A549 (cell line): ENCODE results near the gene AP4S1. TPM values are rescaled to one million over a fixed set of nuclear protein-coding genes. Genes with fewer than 3 reads are reported as not detected.

Experiments
- ATAC-seq, 2 experiments: fragments of 200-7000 bp in 1 of 2; fragments of >200 bp in 1 of 2; cut with Nextera tagmentation in 1 of 2; cut with Tn5 transposase in 1 of 2; 3 replicates each; pipeline versions ENCODE4 v1.8.0 to v1.9.1; 2018 to 2020; ENCODE audit warnings: mild to moderate bottlenecking in 1 of 2, moderate library complexity in 1 of 2
- CTCF ChIA-PET: fragments of 300-600 bp; sonication (Branson Sonifier 250); formaldehyde crosslinking; extraction: SDS; loops from one replicate; lab custom pipeline; 2021; ENCODE audit warnings: antibody characterized with exemption, inconsistent platforms; lab: Yijun Ruan, JAX
- POLR2A ChIA-PET: fragments of 350-600 bp; formaldehyde crosslinking; extraction: SDS; loops from one replicate; lab custom pipeline; 2021; ENCODE audit warnings: antibody characterized with exemption, inconsistent platforms; lab: Yijun Ruan, JAX
- DNase-seq, 2 experiments: peaks; one replicate each; pipeline versions ENCODE4 v3.0.0 to v3.0.0-alpha.2; 2011 to 2016; ENCODE audit warnings: low read depth in 1 of 2, low spot score in 1 of 2
- FAIRE-seq: peaks from 2 replicates; lab custom pipeline; 2011; peaks lifted over from hg19 to GRCh38; lab: Jason Lieb, UNC
- H3K27ac ChIP-seq, 2 experiments: fragments of >200 bp; sonication (Bioruptor Twin); formaldehyde crosslinking; 3 replicates each; pipeline ENCODE4 v1.5.1; 2016 to 2017
- H3K4me1 ChIP-seq: fragments of >200 bp; sonication (Bioruptor Twin); formaldehyde crosslinking; 3 replicates; pipeline ENCODE4 v1.6.1; 2016
- H3K4me2 ChIP-seq: fragments of >200 bp; sonication (Bioruptor Twin); formaldehyde crosslinking; 3 replicates; pipeline ENCODE4 v1.6.1; 2016
- H3K4me3 ChIP-seq: fragments of >200 bp; sonication (Bioruptor Twin); formaldehyde crosslinking; 3 replicates; pipeline ENCODE4 v1.5.1; 2016
- H3K9me3 ChIP-seq: fragments of >200 bp; sonication (Bioruptor Twin); formaldehyde crosslinking; 3 replicates; pipeline ENCODE4 v1.6.1; 2016
- ATOH8 ChIP-seq: fragments of 250-450 bp; sonication (Bioruptor Pico); IDR thresholded peaks from 2 replicates; pipeline ENCODE4 v1.5.0; 2020; ENCODE audit warnings: low read depth, mild to moderate bottlenecking, moderate library complexity
- BHLHE40 ChIP-seq: IDR thresholded peaks from 2 replicates; pipeline ENCODE4 v1.6.1; 2012; ENCODE audit warnings: low read depth, low read length, inconsistent platforms
- CBX2 ChIP-seq: fragments of 200-600 bp; sonication (generic); IDR thresholded peaks from 2 replicates; pipeline ENCODE4 v1.6.1; 2016; ENCODE audit warnings: low read depth, mild to moderate bottlenecking, borderline replicate concordance
- CEBPB ChIP-seq, 2 experiments: fragments of >200 bp in 1 of 2; sonication (Bioruptor Twin) in 1 of 2; formaldehyde crosslinking in 1 of 2; IDR thresholded peaks; 2 replicates each; pipeline ENCODE4 v1.6.1; 2012 to 2016
- EHF ChIP-seq: fragments of 250-450 bp; sonication (Bioruptor Pico); IDR thresholded peaks from 2 replicates; pipeline ENCODE4 v1.5.0; 2020; ENCODE audit warnings: mild to moderate bottlenecking
- EP300 ChIP-seq, 2 experiments: fragments of >200 bp; sonication (Bioruptor Twin); formaldehyde crosslinking; IDR thresholded peaks; 2 replicates in 1 of 2; 3 replicates in 1 of 2; pipeline ENCODE4 v1.6.1; 2016 to 2017
- HOXA7 ChIP-seq: fragments of 250-450 bp; sonication (Bioruptor Pico); IDR thresholded peaks from 2 replicates; pipeline ENCODE4 v1.5.0; 2020; ENCODE audit warnings: mild to moderate bottlenecking, moderate library complexity
- HOXB5 ChIP-seq: fragments of 250-450 bp; sonication (Bioruptor Pico); IDR thresholded peaks from 2 replicates; pipeline ENCODE4 v1.5.0; 2020; ENCODE audit warnings: mild to moderate bottlenecking, moderate library complexity
- JUN ChIP-seq, 2 experiments: fragments of >200 bp; sonication (Bioruptor Twin); formaldehyde crosslinking; IDR thresholded peaks; 2 replicates in 1 of 2; 3 replicates in 1 of 2; pipeline ENCODE4 v1.6.1; 2016 to 2017
- KDM5A ChIP-seq: fragments of 200-600 bp; sonication (generic); IDR thresholded peaks from 2 replicates; pipeline ENCODE4 v1.6.1; 2016; ENCODE audit warnings: antibody characterized with exemption, mild to moderate bottlenecking
- MAX ChIP-seq: IDR thresholded peaks from 2 replicates; pipeline ENCODE4 v1.6.1; 2012
- MAZ ChIP-seq: fragments of 150-350 bp; IDR thresholded peaks from 2 replicates; pipeline ENCODE4 v1.6.1; 2014; ENCODE audit warnings: antibody characterized with exemption, low read depth, low read length, borderline replicate concordance
- MYC ChIP-seq: IDR thresholded peaks from 2 replicates; pipeline ENCODE4 v1.6.1; 2012; ENCODE audit warnings: mild to moderate bottlenecking, inconsistent platforms, low read length, improper control_type of control experiment, borderline replicate concordance
- NR3C1 ChIP-seq: fragments of >200 bp; sonication (Bioruptor Twin); formaldehyde crosslinking; IDR thresholded peaks from 3 replicates; pipeline ENCODE4 v1.6.1; 2017
- RAD21 ChIP-seq, 2 experiments: fragments of >200 bp in 1 of 2; sonication (Bioruptor Twin) in 1 of 2; formaldehyde crosslinking in 1 of 2; IDR thresholded peaks in 1 of 2; conservative IDR thresholded peaks in 1 of 2; 2 replicates in 1 of 2; 3 replicates in 1 of 2; pipeline ENCODE4 v1.6.1; 2012 to 2018; ENCODE audit warnings: inconsistent platforms in 1 of 2
- TP53 ChIP-seq: fragments of 250-450 bp; sonication (Bioruptor Pico); IDR thresholded peaks from 2 replicates; pipeline ENCODE4 v1.5.0; 2021; ENCODE audit warnings: mild to moderate bottlenecking, moderate library complexity
- USF2 ChIP-seq: fragments of 450-650 bp; IDR thresholded peaks from 2 replicates; pipeline ENCODE4 v1.6.1; 2014; ENCODE audit warnings: antibody characterized with exemption
- ZFP36 ChIP-seq: fragments of 450-650 bp; IDR thresholded peaks from 2 replicates; pipeline ENCODE4 v1.6.1; 2014; ENCODE audit warnings: borderline replicate concordance; ENCODE audit not compliant: partially characterized antibody
- ZSCAN20 ChIP-seq: fragments of 250-450 bp; sonication (Bioruptor Pico); IDR thresholded peaks from 2 replicates; pipeline ENCODE4 v1.8.0; 2022; ENCODE audit warnings: mild to moderate bottlenecking, moderate library complexity
- WGBS: methylation state at CpG from one replicate; pipeline ENCODE4 v1.1.6; 2017; ENCODE audit errors: missing lambda C conversion rate; 5-methylcytosine and 5-hydroxymethylcytosine counted together
- polyA plus RNA-seq, 4 experiments: library from polyadenylated mRNA; depleted of rRNA in 3 of 4; stranded (reverse); fragments of >200 nt; fragmentation: RNase III in 1 of 4; extraction: RNeasy Plus Mini Kit Qiagen cat#74134 plus additional on column Dnase treatment in 1 of 4; gene quantifications; 2 replicates in 3 of 4; 3 replicates in 1 of 4; pipeline ENCODE4 v1.2.3, GENCODE V29; 2011 to 2017
- TF ChIP-seq, protein P1 (sequence below): fragments of >200 bp; sonication (Bioruptor Twin); formaldehyde crosslinking; IDR thresholded peaks from 3 replicates; pipeline ENCODE4 v1.6.1; 2016
- TF ChIP-seq, protein P2 (sequence below): IDR thresholded peaks from 2 replicates; pipeline ENCODE4 v1.6.1; 2012; ENCODE audit warnings: low read depth, borderline replicate concordance
- TF ChIP-seq, protein P3 (sequence below): IDR thresholded peaks from 2 replicates; pipeline ENCODE4 v1.6.1; 2012

The AP4S1 gene
- polyA plus RNA-seq, 2 of the 4 experiments (the other 2 are of a cell fraction), result 12.4 to 13.4 TPM

- peak; percentile 90 to 96 for ATAC-seq
- Histone ChIP-seq H3K4me3 (peak overlapping the region; percentile 99), H3K4me2 (peak overlapping the region; percentile 87), H3K27ac (peak overlapping the region; percentile 99), H3K9me3 (no peaks in the 10 kb centered on the region), H3K4me1 (peaks cover 53% of the 10 kb centered on the region)
- peak; percentile 29; the same call in 1 of the 2 replicates for TF ChIP-seq MAX
- no peak for TF ChIP-seq CBX2
- TF ChIP-seq JUN (IDR thresholded peaks at IDR 0.05), result peak in 1 of 2 experiments; percentile 13; a peak in 1 of 5 replicates
- ChIA-PET POLR2A (interaction anchor here (0.5 to 1.9 kb wide), 23 partner anchors 8 to 434 kb away, joined by 3 to 13 read pairs (median 4); partner anchors contain the start of genes DTD2, HEATR5A and HECTD1), CTCF (interaction anchor here (0.9 to 2.3 kb wide), 6 partner anchors 12 to 56 kb away, joined by 3 to 9 read pairs (median 4); no protein-coding TSS in a partner anchor)
- FAIRE-seq, result no peak
- under 1% methylated on average over 22 of the region's 48 CpGs for WGBS
- peak; percentile 87 to 97 for DNase-seq
Observed at GRCh38 chr14:31026450-31027235, 1.2 kb downstream of the AP4S1 start.

DNA sequence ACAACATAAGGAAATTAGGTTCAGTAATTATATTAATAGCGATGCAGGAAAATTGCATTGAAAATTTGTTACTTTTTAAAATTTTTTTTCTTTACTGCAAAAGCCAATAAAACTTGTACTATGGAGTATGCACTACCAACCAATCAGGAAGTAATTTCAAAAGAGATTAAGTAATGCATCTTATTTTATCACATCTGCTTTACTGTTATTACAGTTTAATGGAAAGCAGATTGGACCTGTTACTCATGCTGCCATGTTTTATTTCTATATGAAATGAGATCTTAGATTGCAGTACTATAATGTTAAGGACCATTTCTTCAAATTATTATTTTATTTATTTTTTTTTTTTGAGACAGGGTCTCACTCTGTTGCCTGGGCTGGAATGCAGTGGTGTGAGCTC lies 2.4 kb downstream of the AP4S1 start:
- Histone ChIP-seq H3K4me2 (peak overlapping the region; percentile 87), H3K4me1 (peaks cover 64% of the 10 kb centered on the region), H3K4me3 (peak overlapping the region; percentile 99), H3K9me3 (no peaks in the 10 kb centered on the region), H3K27ac (peak overlapping the region; percentile 65 to 99; a peak in 5 of 6 replicates)
- ATAC-seq, result no peak
- no peak for DNase-seq
- ChIA-PET CTCF (interaction anchor here (1.9 to 2.3 kb wide), 2 partner anchors 10 to 55 kb away, joined by 8 to 9 read pairs; no protein-coding TSS in a partner anchor), POLR2A (no interaction called here)
- no peak for FAIRE-seq
- WGBS, result 90% methylated on average over 1 of the region's 1 CpG
- TF ChIP-seq MAZ (no peak), NR3C1 (no peak), BHLHE40 (no peak), MYC (no peak), ZSCAN20 (CRISPR knock-in tag) (no peak), ATOH8 (CRISPR knock-in tag) (no peak), TP53 (no peak), HOXB5 (no peak), USF2 (no peak), KDM5A (no peak), RAD21 (conservative IDR thresholded peaks at IDR 0.05 in 1 of 2, IDR thresholded peaks at IDR 0.05 in 1 of 2) (no peak), EP300 (IDR thresholded peaks at IDR 0.05) (no peak), EHF (no peak), CEBPB (IDR thresholded peaks at IDR 0.05) (no peak), HOXA7 (CRISPR knock-in tag) (no peak), ZFP36 (no peak)
- TF ChIP-seq, protein P1, sequence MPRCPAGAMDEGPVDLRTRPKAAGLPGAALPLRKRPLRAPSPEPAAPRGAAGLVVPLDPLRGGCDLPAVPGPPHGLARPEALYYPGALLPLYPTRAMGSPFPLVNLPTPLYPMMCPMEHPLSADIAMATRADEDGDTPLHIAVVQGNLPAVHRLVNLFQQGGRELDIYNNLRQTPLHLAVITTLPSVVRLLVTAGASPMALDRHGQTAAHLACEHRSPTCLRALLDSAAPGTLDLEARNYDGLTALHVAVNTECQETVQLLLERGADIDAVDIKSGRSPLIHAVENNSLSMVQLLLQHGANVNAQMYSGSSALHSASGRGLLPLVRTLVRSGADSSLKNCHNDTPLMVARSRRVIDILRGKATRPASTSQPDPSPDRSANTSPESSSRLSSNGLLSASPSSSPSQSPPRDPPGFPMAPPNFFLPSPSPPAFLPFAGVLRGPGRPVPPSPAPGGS, result no peak
- TF ChIP-seq, protein P2, sequence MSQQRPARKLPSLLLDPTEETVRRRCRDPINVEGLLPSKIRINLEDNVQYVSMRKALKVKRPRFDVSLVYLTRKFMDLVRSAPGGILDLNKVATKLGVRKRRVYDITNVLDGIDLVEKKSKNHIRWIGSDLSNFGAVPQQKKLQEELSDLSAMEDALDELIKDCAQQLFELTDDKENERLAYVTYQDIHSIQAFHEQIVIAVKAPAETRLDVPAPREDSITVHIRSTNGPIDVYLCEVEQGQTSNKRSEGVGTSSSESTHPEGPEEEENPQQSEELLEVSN, result no peak
- TF ChIP-seq, protein P3, sequence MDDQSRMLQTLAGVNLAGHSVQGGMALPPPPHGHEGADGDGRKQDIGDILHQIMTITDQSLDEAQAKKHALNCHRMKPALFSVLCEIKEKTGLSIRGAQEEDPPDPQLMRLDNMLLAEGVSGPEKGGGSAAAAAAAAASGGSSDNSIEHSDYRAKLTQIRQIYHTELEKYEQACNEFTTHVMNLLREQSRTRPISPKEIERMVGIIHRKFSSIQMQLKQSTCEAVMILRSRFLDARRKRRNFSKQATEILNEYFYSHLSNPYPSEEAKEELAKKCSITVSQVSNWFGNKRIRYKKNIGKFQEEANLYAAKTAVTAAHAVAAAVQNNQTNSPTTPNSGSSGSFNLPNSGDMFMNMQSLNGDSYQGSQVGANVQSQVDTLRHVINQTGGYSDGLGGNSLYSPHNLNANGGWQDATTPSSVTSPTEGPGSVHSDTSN, result no peak
